Cerebellar nuclear complex (tissue), 1 donor: Measurements from ENCODE around the gene C16orf86.

Experiments
- DNase-seq, 2 experiments: peaks; one replicate each; lab custom pipeline; 2025; lab: John Stamatoyannopoulos, UW

The C16orf86 gene

GRCh38 chr16:67666559-67667452 lies at the start of gene C16orf86, which contains the start of gene ENKD1:
TSS of gene C16orf86 (plus strand) at chr16:67666814. CDS start at chr16:67666971, 157 bp downstream.
TSS of gene ENKD1 (minus strand) at chr16:67666750. CDS start at chr16:67666442, 308 bp downstream.
- no peak for DNase-seq

GRCh38 chr16:67628216-67628615 lies 38.4 kb upstream of the C16orf86 start:
- no peak for DNase-seq

GRCh38 chr16:67632415-67633172 lies 34.0 kb upstream of the C16orf86 start:
- DNase-seq = no peak

- DNase-seq = no peak
Measured at GRCh38 chr16:67636713-67637112, 29.9 kb upstream of the C16orf86 start.

- DNase-seq = no peak
Measured at GRCh38 chr16:67637625-67638024, 29.0 kb upstream of the C16orf86 start.

- DNase-seq = peak; percentile 79 to 93
Measured at GRCh38 chr16:67641779-67642708, 24.6 kb upstream of the C16orf86 start.

GRCh38 chr16:67644038-67644437 lies 22.6 kb upstream of the C16orf86 start:
- DNase-seq = no peak

GRCh38 chr16:67645397-67646121 lies 21.1 kb upstream of the C16orf86 start:
- DNase-seq = no peak

GRCh38 chr16:67647111-67647651 lies 19.4 kb upstream of the C16orf86 start:
- no peak for DNase-seq

GRCh38 chr16:67647681-67648080 lies 18.9 kb upstream of the C16orf86 start:
- no peak for DNase-seq

- no peak for DNase-seq
Measured at GRCh38 chr16:67648088-67648763, 18.4 kb upstream of the C16orf86 start.

- DNase-seq = no peak
Measured at GRCh38 chr16:67648764-67649407, 17.7 kb upstream of the C16orf86 start.

GRCh38 chr16:67649494-67649931 lies 17.1 kb upstream of the C16orf86 start:
- no peak for DNase-seq

GRCh38 chr16:67650023-67650422 lies 16.6 kb upstream of the C16orf86 start:
- DNase-seq = no peak

GRCh38 chr16:67651039-67651438 lies 15.6 kb upstream of the C16orf86 start:
- no peak for DNase-seq

- no peak for DNase-seq
Measured at GRCh38 chr16:67651847-67652246, 14.8 kb upstream of the C16orf86 start.

GRCh38 chr16:67652578-67653127 lies 14.0 kb upstream of the C16orf86 start:
- DNase-seq = no peak

GRCh38 chr16:67653128-67653788 lies 13.4 kb upstream of the C16orf86 start:
- DNase-seq = no peak
